Measurements from ENCODE around the gene MYL4.
"Not testable (repeated sequence)": the region's sequence is repeated elsewhere in the genome, so short reads cannot be mapped to it uniquely, and the experiment has no call there.

The MYL4 gene

GRCh38 chr17:47176389-47176826 is 32.7 kb upstream of the MYL4 start:
- Histone ChIP-seq H3K36me3 (ENCODE audit: insufficient read depth, low read length) (peaks cover 87% of the 10 kb centered on the region), H3K9ac (ENCODE audit: insufficient read length) (no peak overlapping the region), H3K4me3 (no peak overlapping the region), H3K9me3 (ENCODE audit: low read depth, low read length) (no peaks in the 10 kb centered on the region), H3K27ac (0 out of 2 replicates have a peak overlapping the region, but pooled peaks have one; percentile 2)
- TF ChIP-seq POLR2AphosphoS5 (IDR thresholded peaks at IDR 0.05; ENCODE audit: borderline replicate concordance, low read depth, low read length) (no peak), FOXP2 (optimal IDR thresholded peaks at IDR 0.05; ENCODE audit: control extremely low read depth, extremely low read length, insufficient read depth) (no peak), EZH2 (IDR thresholded peaks at IDR 0.05) (no peak)
- DNase-seq (ENCODE audit: low read depth, low spot score) = no peak

GRCh38 chr17:47177261-47177660 is 31.9 kb upstream of the MYL4 start:
- no peak overlapping the region for H3K4me3 ChIP-seq
- H3K27ac ChIP-seq = no peak overlapping the region
- TF ChIP-seq EZH2 (IDR thresholded peaks at IDR 0.05) (no peak), FOXP2 (optimal IDR thresholded peaks at IDR 0.05; ENCODE audit: control extremely low read depth, extremely low read length, insufficient read depth) (no peak), POLR2AphosphoS5 (IDR thresholded peaks at IDR 0.05; ENCODE audit: borderline replicate concordance, low read depth, low read length) (no peak)
- peaks cover 85% of the 10 kb centered on the region for H3K36me3 ChIP-seq (ENCODE audit: insufficient read depth, low read length)
- no peak for DNase-seq (ENCODE audit: low read depth, low spot score)
- no peaks in the 10 kb centered on the region for H3K9me3 ChIP-seq (ENCODE audit: low read depth, low read length)
- no peak overlapping the region for H3K9ac ChIP-seq (ENCODE audit: insufficient read length)

- TF ChIP-seq EZH2 (IDR thresholded peaks at IDR 0.05) (no peak), POLR2AphosphoS5 (IDR thresholded peaks at IDR 0.05; ENCODE audit: borderline replicate concordance, low read depth, low read length) (no peak), FOXP2 (optimal IDR thresholded peaks at IDR 0.05; ENCODE audit: control extremely low read depth, extremely low read length, insufficient read depth) (no peak)
- peaks cover 78% of the 10 kb centered on the region for H3K36me3 ChIP-seq (ENCODE audit: insufficient read depth, low read length)
These were observed 30.0 kb upstream of the MYL4 start for GRCh38 chr17:47179141-47179540.

GRCh38 chr17:47180337-47180736 is 28.8 kb upstream of the MYL4 start:
- TF ChIP-seq EZH2 (IDR thresholded peaks at IDR 0.05) (no peak), FOXP2 (optimal IDR thresholded peaks at IDR 0.05; ENCODE audit: control extremely low read depth, extremely low read length, insufficient read depth) (no peak), POLR2AphosphoS5 (IDR thresholded peaks at IDR 0.05; ENCODE audit: borderline replicate concordance, low read depth, low read length) (no peak)

More at GRCh38 chr17:47179141-47179540, 30.0 kb upstream of the MYL4 start:
- no peak for DNase-seq (ENCODE audit: low read depth, low spot score)
- no peak overlapping the region for H3K27ac ChIP-seq
- H3K9ac ChIP-seq (ENCODE audit: insufficient read length) = no peak overlapping the region
- H3K9me3 ChIP-seq (ENCODE audit: low read depth, low read length) = no peaks in the 10 kb centered on the region
- H3K4me3 ChIP-seq = no peak overlapping the region

GRCh38 chr17:47180988-47181387 is 28.2 kb upstream of the MYL4 start:
- H3K4me3 ChIP-seq; H3K27ac ChIP-seq; DNase-seq (ENCODE audit: low read depth, low spot score); H3K9ac ChIP-seq (ENCODE audit: insufficient read length); H3K9me3 ChIP-seq (ENCODE audit: low read depth, low read length): not testable (repeated sequence)
- H3K36me3 ChIP-seq (ENCODE audit: insufficient read depth, low read length) = peaks cover 74% of the 10 kb centered on the region

More at GRCh38 chr17:47180337-47180736, 28.8 kb upstream of the MYL4 start:
- H3K9ac ChIP-seq (ENCODE audit: insufficient read length) = no peak overlapping the region
- H3K9me3 ChIP-seq (ENCODE audit: low read depth, low read length) = no peaks in the 10 kb centered on the region
- no peak overlapping the region for H3K27ac ChIP-seq
- no peak for DNase-seq (ENCODE audit: low read depth, low spot score)
- no peak overlapping the region for H3K4me3 ChIP-seq
- H3K36me3 ChIP-seq (ENCODE audit: insufficient read depth, low read length) = peaks cover 75% of the 10 kb centered on the region

- H3K27ac ChIP-seq = peak overlapping the region; percentile 14; the same call in 1 of the 2 replicates
- no peak overlapping the region for H3K4me3 ChIP-seq
- H3K9me3 ChIP-seq (ENCODE audit: low read depth, low read length) = no peaks in the 10 kb centered on the region
- TF ChIP-seq POLR2AphosphoS5 (IDR thresholded peaks at IDR 0.05; ENCODE audit: borderline replicate concordance, low read depth, low read length) (no peak), EZH2 (IDR thresholded peaks at IDR 0.05) (no peak), FOXP2 (optimal IDR thresholded peaks at IDR 0.05; ENCODE audit: control extremely low read depth, extremely low read length, insufficient read depth) (no peak)
- no peak for DNase-seq (ENCODE audit: low read depth, low spot score)
- no peak overlapping the region for H3K9ac ChIP-seq (ENCODE audit: insufficient read length)
- H3K36me3 ChIP-seq (ENCODE audit: insufficient read depth, low read length) = peaks cover 49% of the 10 kb centered on the region
These were observed 24.5 kb upstream of the MYL4 start for GRCh38 chr17:47184681-47185080.

GRCh38 chr17:47188271-47188875 is 20.8 kb upstream of the MYL4 start:
- H3K36me3 ChIP-seq (ENCODE audit: insufficient read depth, low read length) = peaks cover 22% of the 10 kb centered on the region
- peak overlapping the region; percentile 87 for H3K27ac ChIP-seq
- peak overlapping the region; percentile 99 for H3K9ac ChIP-seq (ENCODE audit: insufficient read length)
- no peaks in the 10 kb centered on the region for H3K9me3 ChIP-seq (ENCODE audit: low read depth, low read length)
- TF ChIP-seq FOXP2 (optimal IDR thresholded peaks at IDR 0.05; ENCODE audit: control extremely low read depth, extremely low read length, insufficient read depth) (no peak), POLR2AphosphoS5 (IDR thresholded peaks at IDR 0.05; ENCODE audit: borderline replicate concordance, low read depth, low read length) (no peak), EZH2 (IDR thresholded peaks at IDR 0.05) (no peak)
- DNase-seq (ENCODE audit: low read depth, low spot score) = no peak
- H3K4me3 ChIP-seq = peak overlapping the region; percentile 95

GRCh38 chr17:47188876-47189731 is 20.0 kb upstream of the MYL4 start, which contains the start of gene CDC27:
CDC27 (minus strand) TSS chr17:47189295; CDS start chr17:47189172, 123 bp downstream.
- peak; percentile 96 for DNase-seq (ENCODE audit: low read depth, low spot score)
- TF ChIP-seq POLR2AphosphoS5 (IDR thresholded peaks at IDR 0.05; ENCODE audit: borderline replicate concordance, low read depth, low read length) (peak; percentile 84), EZH2 (IDR thresholded peaks at IDR 0.05) (no peak), FOXP2 (optimal IDR thresholded peaks at IDR 0.05; ENCODE audit: control extremely low read depth, extremely low read length, insufficient read depth) (peak; percentile 15)
- Histone ChIP-seq H3K9ac (ENCODE audit: insufficient read length) (peak within 1 kb of the TSS; percentile 99), H3K4me3 (peak within 1 kb of the TSS; percentile 95), H3K9me3 (ENCODE audit: low read depth, low read length) (no peaks in the 10 kb centered on the region), H3K27ac (peak within 1 kb of the TSS; percentile 87), H3K36me3 (ENCODE audit: insufficient read depth, low read length) (peaks cover 22% of the 10 kb centered on the region)
